PC-9 (cell line): Measurements from ENCODE around the gene NSD2.

Source experiments
- CTCF ChIP-seq: fragments of 200-600 bp; sonication (generic); conservative IDR thresholded peaks from 2 replicates; pipeline ENCODE4 v1.6.1; 2017; ENCODE audit warnings: mixed run types, antibody characterized with exemption, mild to moderate bottlenecking, moderate library complexity
- EZH2 ChIP-seq: fragments of 200-600 bp; sonication (generic); IDR thresholded peaks from 2 replicates; pipeline ENCODE4 v1.8.0; 2017; ENCODE audit warnings: antibody characterized with exemption, low read depth

- TF ChIP-seq CTCF (no peak), EZH2 (no peak)
These were observed 6.9 kb upstream of the NSD2 start for GRCh38 chr4:1864076-1865008.
